Uterus (tissue), 4 donors: ENCODE measurements around the gene RHOA. TPM values are rescaled to one million over a fixed set of nuclear protein-coding genes. Genes with fewer than 3 reads are reported as not detected.
A peak's percentile ranks its signal among the peaks of the same experiment; 100 is the strongest.

ENCODE experiments used
- DNase-seq, 2 donors: peaks; one replicate each; pipeline ENCODE4 v3.0.0-alpha.2; 2019 to 2020
- H3K27ac ChIP-seq, 2 donors: fragments of 200-600 bp; sonication (generic); 1 replicate in 1 of 2; 2 replicates in 1 of 2; pipeline ENCODE4 v1.5.1; 2016 to 2018
- H3K27me3 ChIP-seq, 2 donors: fragments of 200-600 bp; sonication (generic); one replicate each; pipeline ENCODE4 v1.5.1; 2018 to 2019; ENCODE audit warnings: control low read depth in 1 of 2
- H3K36me3 ChIP-seq, 2 donors: fragments of 200-600 bp; sonication (generic); one replicate each; pipeline ENCODE4 v1.5.1; 2019; ENCODE audit warnings: control low read depth in 1 of 2
- H3K4me1 ChIP-seq, 2 donors: fragments of 200-600 bp; sonication (generic); one replicate each; pipeline ENCODE4 v1.5.1; 2018 to 2019; ENCODE audit warnings: control low read depth in 1 of 2
- H3K4me3 ChIP-seq, 2 donors: fragments of 200-600 bp; sonication (generic); 1 replicate in 1 of 2; 2 replicates in 1 of 2; pipeline ENCODE4 v1.5.1; 2018 to 2019; ENCODE audit warnings: mild to moderate bottlenecking in 1 of 2
- H3K9me3 ChIP-seq, 2 donors: fragments of 200-600 bp; sonication (generic); one replicate each; pipeline ENCODE4 v1.5.1; 2019; ENCODE audit warnings: control low read depth in 1 of 2
- POLR2A ChIP-seq, 2 donors: fragments of 450-650 bp; IDR thresholded peaks; one replicate each; pipeline ENCODE4 v1.6.1; 2016; ENCODE audit warnings: antibody characterized with exemption in 2 of 2, mild to moderate bottlenecking in 1 of 2, moderate library complexity in 1 of 2
- intact Hi-C: fragments of 100-400 bp; cut with DNase I; formaldehyde crosslinking; loops from one replicate; pipeline ENCODE4 v1.15.1; 2023; ENCODE audit warnings: low total_unique reads
- total RNA-seq, 4 donors: library from RNA; depleted of rRNA in 3 of 4; stranded (reverse); fragments of >200 nt in 3 of 4; gene quantifications; one replicate each; pipeline versions ENCODE4 v1.1.0 to v1.2.4, GENCODE V29; 2014 to 2023
- TF ChIP-seq, protein P1 (sequence below), 4 experiments: fragments of 200-600 bp in 2 of 4; fragments of 450-650 bp in 2 of 4; sonication (generic) in 2 of 4; IDR thresholded peaks; one replicate each; pipeline ENCODE4 v1.5.1; 2016 to 2019; ENCODE audit warnings: antibody characterized with exemption in 4 of 4, mild to moderate bottlenecking in 2 of 4, moderate library complexity in 1 of 4
- donor health status: DM: yes; HTN: yes; CAD: no.

Gene RHOA
- total RNA-seq, 4 donors from 2014 or later = 282 to 493 (median 419) TPM

DNA sequence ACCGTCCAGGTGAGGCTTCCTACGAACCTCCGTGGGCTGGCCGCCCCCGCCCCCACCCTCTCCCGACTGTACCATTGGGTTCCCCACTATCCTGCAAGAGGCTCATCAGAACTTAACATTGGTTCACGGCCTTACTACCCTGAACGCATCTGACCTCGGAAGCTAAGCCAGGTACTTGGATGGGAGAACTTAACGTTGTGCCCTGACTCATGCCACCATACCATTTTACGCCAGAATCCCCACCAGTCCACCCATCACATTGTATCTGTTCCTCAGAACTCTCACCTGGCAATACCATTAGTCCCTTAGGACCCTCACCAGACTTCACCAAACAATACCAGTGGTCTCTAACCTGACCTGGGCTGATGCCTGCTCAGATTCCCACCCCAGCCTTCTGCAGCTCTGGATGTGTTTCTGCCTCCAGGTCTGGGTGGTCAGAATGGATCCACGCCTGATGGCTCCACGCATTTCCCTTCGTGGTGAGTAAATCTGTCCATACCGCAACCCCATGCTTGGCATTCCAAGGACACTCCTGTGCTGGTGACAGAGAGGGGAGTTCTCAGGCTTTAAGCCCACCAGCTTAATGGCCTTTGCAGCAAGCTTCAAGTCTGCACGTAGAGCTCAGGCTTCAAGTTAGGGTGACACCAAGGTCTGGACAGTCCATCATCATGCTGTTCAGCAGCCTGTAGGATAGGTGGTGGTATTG lies 1.0 kb upstream of the RHOA start:
- DNase-seq = no peak
- no peak for TF ChIP-seq POLR2A (IDR thresholded peaks at IDR 0.05)
- TF ChIP-seq, protein P1, sequence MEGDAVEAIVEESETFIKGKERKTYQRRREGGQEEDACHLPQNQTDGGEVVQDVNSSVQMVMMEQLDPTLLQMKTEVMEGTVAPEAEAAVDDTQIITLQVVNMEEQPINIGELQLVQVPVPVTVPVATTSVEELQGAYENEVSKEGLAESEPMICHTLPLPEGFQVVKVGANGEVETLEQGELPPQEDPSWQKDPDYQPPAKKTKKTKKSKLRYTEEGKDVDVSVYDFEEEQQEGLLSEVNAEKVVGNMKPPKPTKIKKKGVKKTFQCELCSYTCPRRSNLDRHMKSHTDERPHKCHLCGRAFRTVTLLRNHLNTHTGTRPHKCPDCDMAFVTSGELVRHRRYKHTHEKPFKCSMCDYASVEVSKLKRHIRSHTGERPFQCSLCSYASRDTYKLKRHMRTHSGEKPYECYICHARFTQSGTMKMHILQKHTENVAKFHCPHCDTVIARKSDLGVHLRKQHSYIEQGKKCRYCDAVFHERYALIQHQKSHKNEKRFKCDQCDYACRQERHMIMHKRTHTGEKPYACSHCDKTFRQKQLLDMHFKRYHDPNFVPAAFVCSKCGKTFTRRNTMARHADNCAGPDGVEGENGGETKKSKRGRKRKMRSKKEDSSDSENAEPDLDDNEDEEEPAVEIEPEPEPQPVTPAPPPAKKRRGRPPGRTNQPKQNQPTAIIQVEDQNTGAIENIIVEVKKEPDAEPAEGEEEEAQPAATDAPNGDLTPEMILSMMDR (IDR thresholded peaks at IDR 0.05) = no peak
- Histone ChIP-seq H3K9me3 (no peaks in the 10 kb centered on the region), H3K27me3 (no peaks in the 10 kb centered on the region), H3K27ac (peak overlapping the region; percentile 78 to 90), H3K36me3 (no peaks in the 10 kb centered on the region), H3K4me1 (peaks cover 0 to 13% of the 10 kb centered on the region in 2 donors), H3K4me3 (peak overlapping the region; percentile 57 to 61)
- intact Hi-C loops = loop anchor here (5.0 kb wide), 1 partner anchor 55 kb away; the partner anchor contains the start of gene GPX1

DNA sequence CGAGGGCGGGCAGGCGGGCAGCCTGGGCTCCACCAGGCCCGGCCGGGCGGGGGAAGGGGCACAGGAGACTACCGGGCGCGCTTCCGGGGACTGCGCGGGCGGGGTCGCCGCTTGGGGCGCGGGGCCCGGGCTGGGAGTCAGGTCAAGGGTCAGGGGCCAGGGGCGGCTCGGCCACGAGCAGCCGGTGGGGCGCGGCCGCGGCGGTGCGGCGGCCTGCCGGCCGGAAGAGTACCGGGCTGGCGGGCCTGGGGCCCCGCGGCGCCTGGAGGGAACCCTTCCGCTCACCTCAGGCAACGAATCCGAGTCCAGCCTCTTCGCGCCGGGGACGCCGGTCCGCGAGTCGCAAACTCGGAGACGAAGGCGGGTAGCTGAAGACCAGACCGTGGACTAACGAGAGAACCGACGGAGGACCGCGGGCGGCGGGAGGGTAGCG lies 225 bp downstream of the RHOA start:
- Histone ChIP-seq H3K27ac (peak overlapping the region; percentile 97 to 98), H3K27me3 (no peaks in the 10 kb centered on the region), H3K36me3 (no peaks in the 10 kb centered on the region), H3K9me3 (no peaks in the 10 kb centered on the region), H3K4me1 (peaks cover 0 to 13% of the 10 kb centered on the region in 2 donors), H3K4me3 (peak overlapping the region; percentile 47 to 87)
- peak; percentile 41 to 53 for DNase-seq
- no peak for TF ChIP-seq POLR2A (IDR thresholded peaks at IDR 0.05)
- TF ChIP-seq, protein P1 (IDR thresholded peaks at IDR 0.05) = peak in 1 of 4 experiments; percentile 24
- intact Hi-C loops = loop anchor here (5.0 kb wide), 1 partner anchor 54 kb away; the partner anchor contains the start of gene GPX1

DNA sequence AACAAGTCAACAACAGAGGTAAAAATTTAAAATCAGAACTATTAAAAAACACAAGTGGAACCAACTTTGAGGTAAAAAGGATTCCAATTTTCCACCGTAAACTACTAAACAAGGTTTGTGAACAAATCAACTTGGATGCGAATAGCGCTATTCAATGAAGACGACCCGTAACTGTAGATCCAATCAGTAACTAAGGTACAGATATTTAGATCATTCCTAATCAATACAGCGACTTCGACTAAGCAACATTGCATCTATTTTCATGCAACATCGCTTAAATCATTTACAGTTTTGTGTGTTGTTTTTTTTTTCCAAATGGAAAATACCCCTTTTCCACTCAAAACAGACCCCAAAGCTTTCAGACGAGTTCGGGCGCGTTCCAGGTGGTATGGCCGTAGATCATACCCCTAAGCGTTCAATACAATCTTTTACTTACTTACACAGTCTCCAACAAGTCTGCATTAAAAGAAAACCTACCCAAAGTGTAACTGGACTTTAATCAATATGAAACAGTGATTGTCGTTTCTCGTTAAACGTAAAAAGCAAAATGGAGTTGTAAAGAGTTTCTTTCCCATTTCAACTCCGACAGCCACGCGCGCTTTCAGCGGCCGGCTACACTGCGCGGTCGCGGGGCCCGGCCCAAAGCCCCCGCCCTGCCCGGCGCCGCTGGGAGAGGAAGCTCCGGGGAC lies 786 bp downstream of the RHOA start:
- TF ChIP-seq POLR2A (IDR thresholded peaks at IDR 0.05) = no peak
- TF ChIP-seq, protein P1 (IDR thresholded peaks at IDR 0.05) = no peak
- Histone ChIP-seq H3K27ac (peak overlapping the region; percentile 97 to 98), H3K36me3 (no peaks in the 10 kb centered on the region), H3K9me3 (no peaks in the 10 kb centered on the region), H3K27me3 (no peaks in the 10 kb centered on the region), H3K4me1 (peaks cover 1 to 13% of the 10 kb centered on the region in 2 donors), H3K4me3 (peak overlapping the region; percentile 47 to 87)
- intact Hi-C loops = loop anchor here (5.0 kb wide), 1 partner anchor 54 kb away; the partner anchor contains the start of gene GPX1
- no peak for DNase-seq

DNA sequence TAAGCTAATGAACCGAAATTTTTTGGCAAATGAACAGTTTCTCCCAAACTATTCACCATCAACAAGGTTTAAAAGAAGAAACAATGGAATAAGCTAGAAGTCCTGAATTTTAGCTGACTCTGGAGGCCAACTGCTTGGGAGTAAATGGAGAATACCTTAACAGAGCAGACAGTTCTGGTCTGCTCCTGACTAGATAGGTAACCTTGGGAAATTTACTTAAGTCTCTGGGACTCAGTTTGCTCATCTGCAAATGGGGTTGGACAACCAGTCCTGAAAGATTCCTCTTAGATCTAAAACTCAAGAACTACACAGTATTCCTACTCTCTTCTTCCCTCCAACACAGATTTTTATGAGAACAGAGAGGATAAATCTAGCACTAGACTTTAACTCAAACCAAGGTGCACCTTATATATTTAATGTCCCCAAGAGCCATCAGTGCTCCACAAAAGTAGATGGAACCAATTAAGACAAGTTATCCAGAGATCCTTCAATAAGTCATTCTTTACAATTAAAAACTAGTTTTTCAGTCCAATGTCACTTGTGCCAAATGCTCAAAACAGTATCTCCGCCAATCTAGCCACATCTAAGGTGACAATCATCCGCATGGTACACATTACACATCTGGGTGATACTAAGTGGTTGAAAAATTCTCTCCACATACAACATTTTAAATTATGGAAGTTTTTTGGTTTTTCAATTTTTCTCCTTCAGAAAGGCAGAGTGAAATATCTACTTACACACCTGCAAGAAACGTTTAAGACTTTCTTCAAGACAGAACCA lies 1.5 kb downstream of the RHOA start:
- DNase-seq = no peak
- H3K4me1 ChIP-seq = peaks cover 7 to 13% of the 10 kb centered on the region in 2 donors
- intact Hi-C loops = loop anchor here (5.0 kb wide), 1 partner anchor 53 kb away; the partner anchor contains the start of gene GPX1

More for the DNA sequence above, 1.5 kb downstream of the RHOA start:
- Histone ChIP-seq H3K9me3 (no peaks in the 10 kb centered on the region), H3K4me3 (peak overlapping the region; percentile 47 to 87), H3K36me3 (no peaks in the 10 kb centered on the region), H3K27me3 (no peaks in the 10 kb centered on the region), H3K27ac (peak overlapping the region; percentile 97 to 98)
- TF ChIP-seq, protein P1 (IDR thresholded peaks at IDR 0.05) = no peak
- TF ChIP-seq POLR2A (IDR thresholded peaks at IDR 0.05) = no peak
